CD8-positive, alpha-beta memory T cell (primary cell): ENCODE results near the gene EGFL7. TPM values are rescaled to one million over a fixed set of nuclear protein-coding genes. Genes with fewer than 3 reads are reported as not detected.

Experiments used
- CTCF ChIA-PET: fragments of 350-600 bp; sonication (Branson Sonifier 250); formaldehyde crosslinking; loops from one replicate; lab custom pipeline; 2021; ENCODE audit warnings: antibody characterized with exemption; lab: Charles Lee
- POLR2A ChIA-PET: fragments of 350-600 bp; sonication (Branson Sonifier 250); formaldehyde crosslinking; loops from one replicate; lab custom pipeline; 2021; ENCODE audit warnings: antibody characterized with exemption; lab: Charles Lee
- DNase-seq, 5 donors: peaks; one replicate each; pipeline versions ENCODE4 v3.0.0 to v3.0.0-alpha.2; 2020 to 2022; ENCODE audit warnings: mixed read lengths in 1 of 5
- H3K27ac ChIP-seq: one replicate; pipeline ENCODE4 v1.7.0; 2013; ENCODE audit warnings: low read depth, mild to moderate bottlenecking, low read length, moderate library complexity
- H3K27me3 ChIP-seq: 2 replicates; pipeline ENCODE4 v1.7.0; 2013; ENCODE audit warnings: low read length, mild to moderate bottlenecking; ENCODE audit not compliant: insufficient read depth, poor library complexity, severe bottlenecking
- H3K36me3 ChIP-seq: 2 replicates; pipeline ENCODE4 v1.7.0; 2013; ENCODE audit warnings: mild to moderate bottlenecking, low read length, moderate library complexity; ENCODE audit not compliant: insufficient read depth
- H3K4me1 ChIP-seq: 2 replicates; pipeline ENCODE4 v1.7.0; 2013; ENCODE audit warnings: mild to moderate bottlenecking, low read length, moderate library complexity; ENCODE audit not compliant: insufficient read depth
- H3K4me3 ChIP-seq: 2 replicates; pipeline ENCODE4 v1.7.0; 2013; ENCODE audit warnings: mild to moderate bottlenecking, low read length
- H3K9me3 ChIP-seq: 2 replicates; pipeline ENCODE4 v1.7.0; 2013; ENCODE audit warnings: mild to moderate bottlenecking, low read length
- H3K27ac Mint-ChIP-seq, 8 donors: one replicate each; pipeline ENCODE4 v1.8.0; 2020 to 2021; ENCODE audit warnings: mixed read lengths in 8 of 8, mild to moderate bottlenecking in 6 of 8, inconsistent platforms in 3 of 8, moderate library complexity in 3 of 8
- H3K27me3 Mint-ChIP-seq, 2 donors: one replicate each; pipeline ENCODE4 v1.8.0; 2020 to 2021; ENCODE audit warnings: mixed read lengths in 2 of 2, mild to moderate bottlenecking in 1 of 2, moderate library complexity in 1 of 2
- H3K36me3 Mint-ChIP-seq, 3 donors: one replicate each; pipeline ENCODE4 v1.8.0; 2020 to 2021; ENCODE audit warnings: mixed read lengths in 3 of 3, inconsistent platforms in 1 of 3, mild to moderate bottlenecking in 1 of 3
- H3K4me1 Mint-ChIP-seq, 3 donors: one replicate each; pipeline ENCODE4 v1.8.0; 2020 to 2021; ENCODE audit warnings: mixed read lengths in 3 of 3, inconsistent platforms in 1 of 3, mild to moderate bottlenecking in 1 of 3
- H3K4me3 Mint-ChIP-seq, 7 donors: one replicate each; pipeline ENCODE4 v1.8.0; 2020 to 2021; ENCODE audit warnings: mixed read lengths in 7 of 7, mild to moderate bottlenecking in 6 of 7, moderate library complexity in 4 of 7, inconsistent platforms in 2 of 7
- H3K9me3 Mint-ChIP-seq, 5 donors: one replicate each; pipeline ENCODE4 v1.8.0; 2020 to 2022; ENCODE audit warnings: mixed read lengths in 5 of 5, mild to moderate bottlenecking in 3 of 5, moderate library complexity in 2 of 5, inconsistent platforms in 1 of 5
- polyA plus RNA-seq: library from polyadenylated mRNA; unstranded; fragments of 300-500 nt; fragmentation: Illumina TruSeq; gene quantifications from one replicate; pipeline ENCODE4 v1.2.3, GENCODE V29; 2021
- total RNA-seq, 2 experiments: library from RNA; stranded (reverse); gene quantifications; one replicate each; pipeline ENCODE4 v1.2.3, GENCODE V29; 2021

The EGFL7 gene
- total RNA-seq: under 1 TPM; 0.61 to 0.95 TPM
- 0.40 TPM for polyA plus RNA-seq

DNA sequence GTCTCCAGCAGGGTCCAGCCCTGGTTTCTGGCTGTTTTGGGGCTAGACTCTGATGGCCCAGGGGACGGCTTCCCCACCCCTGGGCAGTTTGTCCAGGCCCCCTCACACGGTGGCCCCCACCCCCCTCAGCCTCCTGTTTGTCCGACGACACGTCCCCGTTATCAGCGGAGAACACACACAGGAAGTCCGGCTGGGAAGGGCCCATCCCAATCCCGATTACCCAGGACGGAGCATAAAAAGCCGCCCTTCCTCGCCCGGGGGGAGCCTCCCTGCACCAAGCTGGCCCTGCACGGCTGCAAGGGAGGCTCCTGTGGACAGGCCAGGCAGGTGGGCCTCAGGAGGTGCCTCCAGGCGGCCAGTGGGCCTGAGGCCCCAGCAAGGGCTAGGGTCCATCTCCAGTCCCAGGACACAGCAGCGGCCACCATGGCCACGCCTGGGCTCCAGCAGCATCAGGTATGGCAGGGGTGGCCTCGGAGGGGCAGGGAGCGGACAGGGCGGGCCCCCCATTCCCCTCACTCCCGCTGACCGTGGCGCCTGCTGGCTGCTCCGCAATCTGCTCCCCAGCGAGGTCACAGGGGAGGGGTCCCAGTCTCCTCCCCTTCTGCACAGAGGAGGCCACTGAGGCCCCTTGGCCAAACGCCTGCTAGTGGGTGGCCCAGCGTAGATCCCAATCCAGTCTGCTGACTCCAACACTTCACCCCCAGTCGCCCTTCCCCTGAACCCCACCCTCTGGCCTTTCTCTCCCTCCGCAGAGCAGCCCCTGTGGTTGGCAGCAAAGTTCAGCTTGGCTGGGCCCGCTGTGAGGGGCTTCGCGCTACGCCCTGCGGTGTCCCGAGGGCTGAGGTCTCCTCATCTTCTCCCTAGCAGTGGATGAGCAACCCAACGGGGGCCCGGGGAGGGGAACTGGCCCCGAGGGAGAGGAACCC lies at the start of gene EGFL7:
Gene EGFL7, plus strand, starts transcription at position 261 of the 926 bp plus-strand sequence. CDS start 5,367 bp downstream, outside the sequence.
- H3K4me3 Mint-ChIP-seq: no peak within 1 kb of the TSS
- Histone ChIP-seq H3K9me3 (no peaks in the 10 kb centered on the region), H3K36me3 (no peaks in the 10 kb centered on the region), H3K27me3 (peaks cover 23% of the 10 kb centered on the region), H3K4me1 (peaks cover 7% of the 10 kb centered on the region), H3K4me3 (no peak within 1 kb of the TSS), H3K27ac (peak within 1 kb of the TSS; percentile 79)
- no peak within 1 kb of the TSS for H3K27ac Mint-ChIP-seq
- ChIA-PET POLR2A (no interaction called here), CTCF (no interaction called here)
- H3K27me3 Mint-ChIP-seq: peaks cover 17 to 26% of the 10 kb centered on the region in 2 donors
- peaks cover 0 to 2% (median 0%) of the 10 kb centered on the region in 5 donors for H3K9me3 Mint-ChIP-seq
- no peak for DNase-seq
- H3K36me3 Mint-ChIP-seq: no peaks in the 10 kb centered on the region
- peaks cover 0 to 18% (median 9%) of the 10 kb centered on the region in 3 donors for H3K4me1 Mint-ChIP-seq

DNA sequence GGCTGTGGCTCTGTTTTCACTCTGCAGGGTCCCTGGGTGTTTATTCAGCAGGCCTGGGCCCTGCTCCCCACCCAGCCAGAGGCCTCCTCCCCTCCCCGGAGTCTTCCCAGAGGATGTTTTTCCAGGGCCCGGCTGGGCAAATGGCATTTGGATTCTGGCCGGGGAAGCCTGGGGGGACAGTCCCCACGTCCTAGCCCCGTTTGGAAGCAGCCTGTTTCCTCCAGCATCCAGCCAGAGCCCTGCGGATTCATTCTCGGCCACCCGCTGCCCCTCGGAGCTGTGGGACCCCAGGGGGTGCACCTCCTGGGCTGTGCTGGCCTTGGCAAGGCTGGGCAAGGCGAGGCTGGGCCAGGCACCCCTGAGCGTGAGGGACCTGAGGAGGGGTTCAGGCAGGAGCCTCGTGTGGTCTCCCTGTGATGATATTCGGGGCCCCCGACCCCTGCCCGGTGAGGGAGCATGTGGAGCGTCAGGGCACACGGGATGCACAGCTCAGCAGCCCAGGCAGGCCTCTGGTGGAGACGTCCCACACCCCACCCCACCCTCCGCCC lies 48.8 kb upstream of the EGFL7 start:
- Histone ChIP-seq H3K4me3 (no peak overlapping the region), H3K27me3 (no peaks in the 10 kb centered on the region), H3K36me3 (no peaks in the 10 kb centered on the region), H3K4me1 (peaks cover 2% of the 10 kb centered on the region), H3K27ac (peak overlapping the region; percentile 24), H3K9me3 (no peaks in the 10 kb centered on the region)
- CTCF ChIA-PET: no interaction called here
- POLR2A ChIA-PET: no interaction called here
- Mint-ChIP-seq H3K9me3 (no peaks in the 10 kb centered on the region), H3K36me3 (no peaks in the 10 kb centered on the region), H3K4me1 (peaks cover 0 to 8% (median 0%) of the 10 kb centered on the region in 3 donors), H3K27ac (no peak overlapping the region), H3K4me3 (no peak overlapping the region), H3K27me3 (peaks cover under 1 to 1% of the 10 kb centered on the region in 2 donors)
- no peak for DNase-seq

DNA sequence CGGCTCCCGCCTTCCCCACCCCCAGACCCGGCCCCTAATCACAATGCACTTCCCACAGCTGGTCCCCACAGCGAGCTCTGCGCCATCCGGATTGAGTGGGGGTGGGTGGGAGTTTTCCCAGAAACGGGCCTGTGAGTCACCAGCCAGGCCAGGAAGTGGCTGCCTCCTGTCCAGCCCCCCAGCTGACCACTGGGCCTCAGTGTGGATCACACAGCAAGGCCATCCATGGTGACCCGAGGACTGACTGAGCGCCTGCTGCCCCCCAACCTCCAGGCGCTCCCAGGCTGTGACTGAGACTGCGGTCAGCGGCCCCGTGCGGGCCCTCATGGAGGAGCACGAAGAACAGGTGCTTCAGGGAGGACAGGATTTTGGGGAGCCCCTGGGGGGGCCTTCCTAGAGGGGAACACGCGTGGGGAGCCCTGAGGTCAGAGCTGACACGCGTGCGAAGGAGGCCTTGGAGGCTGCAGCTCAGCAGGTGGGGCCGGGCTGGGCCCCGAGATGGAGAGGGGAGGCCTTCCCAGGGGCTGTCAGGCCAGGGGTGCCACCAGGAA lies 48.3 kb upstream of the EGFL7 start:
- no peak overlapping the region for H3K27ac Mint-ChIP-seq
- DNase-seq: no peak
- H3K36me3 Mint-ChIP-seq: no peaks in the 10 kb centered on the region
- H3K27me3 Mint-ChIP-seq: peaks cover 1 to 4% of the 10 kb centered on the region in 2 donors
- no peaks in the 10 kb centered on the region for H3K9me3 ChIP-seq
- H3K4me1 ChIP-seq: peaks cover 3% of the 10 kb centered on the region
- POLR2A ChIA-PET: no interaction called here
- peaks cover 0 to 13% (median 3%) of the 10 kb centered on the region in 3 donors for H3K4me1 Mint-ChIP-seq
- CTCF ChIA-PET: no interaction called here
- H3K4me3 Mint-ChIP-seq: no peak overlapping the region
- H3K9me3 Mint-ChIP-seq: no peaks in the 10 kb centered on the region
- H3K27me3 ChIP-seq: no peaks in the 10 kb centered on the region
- no peak overlapping the region for H3K4me3 ChIP-seq
- H3K27ac ChIP-seq: peak overlapping the region; percentile 57
- H3K36me3 ChIP-seq: no peaks in the 10 kb centered on the region

GRCh38 chr9:136614967-136615623 lies 47.6 kb upstream of the EGFL7 start:
- Mint-ChIP-seq H3K4me1 (peaks cover 0 to 15% (median 3%) of the 10 kb centered on the region in 3 donors), H3K27ac (peak overlapping the region in 2 of 8 donors; percentile 19 to 63), H3K9me3 (no peaks in the 10 kb centered on the region), H3K27me3 (peaks cover 1 to 4% of the 10 kb centered on the region in 2 donors), H3K4me3 (no peak overlapping the region), H3K36me3 (no peaks in the 10 kb centered on the region)
- Histone ChIP-seq H3K27ac (peak overlapping the region; percentile 57), H3K9me3 (no peaks in the 10 kb centered on the region), H3K36me3 (no peaks in the 10 kb centered on the region), H3K4me1 (peaks cover 3% of the 10 kb centered on the region), H3K27me3 (no peaks in the 10 kb centered on the region), H3K4me3 (no peak overlapping the region)
- CTCF ChIA-PET: no interaction called here
- no peak for DNase-seq
- POLR2A ChIA-PET: no interaction called here

- DNase-seq: no peak
- peak overlapping the region; percentile 57 for H3K27ac ChIP-seq
- peaks cover 1 to 4% of the 10 kb centered on the region in 2 donors for H3K27me3 Mint-ChIP-seq
- H3K36me3 Mint-ChIP-seq: no peaks in the 10 kb centered on the region
- POLR2A ChIA-PET: no interaction called here
- H3K4me3 ChIP-seq: no peak overlapping the region
- peaks cover 0 to 15% (median 3%) of the 10 kb centered on the region in 3 donors for H3K4me1 Mint-ChIP-seq
- no peaks in the 10 kb centered on the region for H3K36me3 ChIP-seq
- H3K9me3 ChIP-seq: no peaks in the 10 kb centered on the region
- peaks cover 3% of the 10 kb centered on the region for H3K4me1 ChIP-seq
- no peaks in the 10 kb centered on the region for H3K9me3 Mint-ChIP-seq
- H3K4me3 Mint-ChIP-seq: no peak overlapping the region
- no peaks in the 10 kb centered on the region for H3K27me3 ChIP-seq
- H3K27ac Mint-ChIP-seq: peak overlapping the region in 3 of 8 donors; percentile 15 to 82 (median 79)
- CTCF ChIA-PET: no interaction called here
These were observed 46.9 kb upstream of the EGFL7 start for GRCh38 chr9:136615631-136616306.

DNA sequence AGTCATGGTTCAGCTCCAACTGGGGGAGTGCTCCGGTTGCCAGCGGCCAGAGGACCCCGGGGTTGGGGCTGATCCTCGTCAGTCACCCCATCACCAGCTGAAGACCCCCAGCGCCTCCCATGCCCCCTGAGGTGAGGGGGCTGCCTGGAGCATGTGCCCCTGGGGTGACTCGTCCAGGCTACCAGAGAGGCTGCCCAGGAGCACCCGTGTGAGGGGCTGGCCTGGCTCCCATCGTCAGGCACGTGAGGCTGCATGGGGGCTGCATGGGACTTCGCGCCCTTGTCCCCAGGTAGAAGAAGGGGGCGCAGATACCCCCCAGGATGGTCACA lies 46.4 kb upstream of the EGFL7 start:
- H3K4me3 Mint-ChIP-seq: no peak overlapping the region
- Histone ChIP-seq H3K4me1 (peaks cover 3% of the 10 kb centered on the region), H3K36me3 (no peaks in the 10 kb centered on the region), H3K4me3 (no peak overlapping the region), H3K27me3 (no peaks in the 10 kb centered on the region), H3K27ac (no peak overlapping the region), H3K9me3 (no peaks in the 10 kb centered on the region)
- POLR2A ChIA-PET: no interaction called here
- DNase-seq: no peak
- CTCF ChIA-PET: no interaction called here
- peaks cover 1 to 4% of the 10 kb centered on the region in 2 donors for H3K27me3 Mint-ChIP-seq
- H3K4me1 Mint-ChIP-seq: peaks cover 0 to 15% (median 3%) of the 10 kb centered on the region in 3 donors
- no peak overlapping the region for H3K27ac Mint-ChIP-seq
- no peaks in the 10 kb centered on the region for H3K9me3 Mint-ChIP-seq
- H3K36me3 Mint-ChIP-seq: no peaks in the 10 kb centered on the region

DNA sequence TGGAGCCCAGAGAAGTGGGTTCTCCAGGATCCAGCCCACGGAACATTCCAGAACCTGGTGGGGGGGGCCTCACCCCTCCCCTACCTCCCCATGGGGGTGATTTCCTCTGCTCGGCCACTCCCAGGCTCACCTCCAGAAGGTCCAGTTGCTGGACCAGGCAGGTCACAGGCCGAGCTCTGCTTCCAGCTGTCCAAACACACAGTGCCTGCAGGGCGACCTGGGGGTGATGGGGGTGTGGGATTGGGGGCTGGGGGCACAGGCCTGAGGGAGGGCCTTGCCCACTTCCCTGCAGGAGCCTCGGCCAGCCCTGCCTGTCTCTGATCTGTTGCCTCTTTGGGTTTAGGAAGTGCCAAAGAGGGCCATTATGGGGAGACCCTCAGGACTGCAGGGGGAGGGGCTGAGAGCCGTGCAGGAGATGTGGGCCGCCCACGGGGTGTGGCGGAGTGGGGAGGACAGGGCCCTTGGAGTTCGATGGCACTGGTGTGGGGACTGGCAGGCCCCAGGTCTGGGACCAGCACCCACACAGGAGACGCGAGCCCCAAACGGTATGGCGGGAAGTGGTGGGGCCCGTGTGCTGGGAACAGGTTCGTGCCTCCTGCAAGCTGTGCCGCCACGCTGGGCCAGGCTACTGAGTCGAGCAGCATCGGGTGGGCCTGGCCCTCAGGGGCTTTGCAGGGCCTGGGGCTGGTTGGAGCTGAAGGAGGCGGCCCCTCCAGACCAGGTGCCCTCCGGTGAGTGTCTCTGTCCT lies 45.6 kb upstream of the EGFL7 start:
- peak overlapping the region in 4 of 8 donors; percentile 27 to 87 (median 56) for H3K27ac Mint-ChIP-seq
- peaks cover 3% of the 10 kb centered on the region for H3K4me1 ChIP-seq

More for the DNA sequence above, 45.6 kb upstream of the EGFL7 start:
- no peaks in the 10 kb centered on the region for H3K36me3 Mint-ChIP-seq
- peak overlapping the region in 1 of 7 donors; percentile 73 for H3K4me3 Mint-ChIP-seq
- Histone ChIP-seq H3K9me3 (no peaks in the 10 kb centered on the region), H3K36me3 (no peaks in the 10 kb centered on the region), H3K4me3 (no peak overlapping the region), H3K27ac (no peak overlapping the region), H3K27me3 (no peaks in the 10 kb centered on the region)
- DNase-seq: no peak
- ChIA-PET CTCF (interaction anchor here (1.2 kb wide), 1 partner anchor 129 kb away, joined by 3 read pairs; no protein-coding TSS in a partner anchor), POLR2A (no interaction called here)
- no peaks in the 10 kb centered on the region for H3K9me3 Mint-ChIP-seq
- H3K4me1 Mint-ChIP-seq: peaks cover 0 to 15% (median 3%) of the 10 kb centered on the region in 3 donors
- peaks cover 1 to 4% of the 10 kb centered on the region in 2 donors for H3K27me3 Mint-ChIP-seq
